Measurements from ENCODE around the gene PTPRM.

GRCh38 chr18:8330575-8330974, 763.5 kb downstream of the PTPRM start:
- TF ChIP-seq POLR2A (IDR thresholded peaks at IDR 0.05; ENCODE audit: low read depth, low read length), result no peak
- TF ChIP-seq POLR2AphosphoS5 (IDR thresholded peaks at IDR 0.05; ENCODE audit: insufficient read depth, low read depth, low read length), result no peak

Measured in endothelial cell of umbilical vein (primary cell).